Measurements from ENCODE around the gene IL1R2. TPM values are rescaled to one million over a fixed set of nuclear protein-coding genes. Genes with fewer than 3 reads are reported as not detected.

The IL1R2 gene
- total and polyA plus RNA-seq, 2 of the 8 experiments (the other 6 are each of a cell fraction or from before 2014, with no cell fraction given): 0.06 TPM; not detected in 1

GRCh38 chr2:102015399-102015798, 23.6 kb downstream of the IL1R2 start:
- Histone ChIP-seq H3K4me1 (replicated peaks in 1 of 4; ENCODE audit: control insufficient read depth in 3 of 4, insufficient read depth in 4 of 4, low read length in 3 of 4) (no peaks in the 10 kb centered on the region), H3K36me3 (ENCODE audit: control insufficient read depth in 2 of 4, insufficient read depth in 4 of 4, low read length in 3 of 4) (no peaks in the 10 kb centered on the region), H3K27me3 (replicated peaks in 1 of 4; ENCODE audit: control insufficient read depth in 3 of 4, extremely low read depth in 1 of 4, insufficient read depth in 3 of 4, low read length in 3 of 4) (no peaks in the 10 kb centered on the region), H2BK15ac (ENCODE audit: low read length) (no peak overlapping the region), H3K27ac (ENCODE audit: low read depth, low read length) (no peak overlapping the region), H4K5ac (ENCODE audit: insufficient read length, low read depth, low read length) (no peak overlapping the region), H4K8ac (ENCODE audit: extremely low read depth, insufficient read depth, low read length) (no peak overlapping the region), H3K56ac (replicated peaks; ENCODE audit: insufficient read length, low read depth, low read length) (no peak overlapping the region), H4K91ac (replicated peaks; ENCODE audit: insufficient read length, low read length) (no peak overlapping the region), H3K23ac (ENCODE audit: insufficient read length) (no peak overlapping the region), H2BK120ac (replicated peaks; ENCODE audit: low read depth, low read length) (no peak overlapping the region), H3K9ac (replicated peaks in 1 of 4; ENCODE audit: extremely low read depth in 1 of 4, low read depth in 3 of 4, low read length in 3 of 4) (no peak overlapping the region), H3K79me1 (ENCODE audit: low read depth, low read length) (no peaks in the 10 kb centered on the region), H4K20me1 (replicated peaks in 1 of 2; ENCODE audit: control insufficient read depth in 1 of 2, insufficient read depth in 2 of 2, low read length in 2 of 2) (no peaks in the 10 kb centered on the region), H3K4me3 (ENCODE audit: extremely low read depth in 1 of 4, insufficient read depth in 2 of 4, low read depth in 3 of 4, low read length in 4 of 4) (no peak overlapping the region), H2BK20ac (ENCODE audit: low read length) (no peak overlapping the region), H3K4ac (replicated peaks; ENCODE audit: insufficient read length, low read depth, low read length) (no peak overlapping the region), H2AFZ (ENCODE audit: low read length) (no peak overlapping the region), H2BK5ac (ENCODE audit: low read depth, low read length) (no peak overlapping the region), H2BK12ac (ENCODE audit: low read depth, low read length) (no peak overlapping the region), H3K23me2 (ENCODE audit: low read depth, low read length) (no peaks in the 10 kb centered on the region), H3K4me2 (ENCODE audit: insufficient read depth in 1 of 2, low read depth in 2 of 2, low read length in 2 of 2) (no peak overlapping the region), H3K9me3 (ENCODE audit: insufficient read depth in 2 of 2, low read depth in 1 of 2, low read length in 1 of 2) (no peaks in the 10 kb centered on the region), H2AK5ac (ENCODE audit: low read depth, low read length) (no peak overlapping the region), H3K18ac (ENCODE audit: extremely low read depth, low read length) (no peak overlapping the region), H3K14ac (ENCODE audit: insufficient read length) (no peak overlapping the region), H3K79me2 (ENCODE audit: control insufficient read depth in 1 of 2, insufficient read depth in 2 of 2, low read length in 2 of 2) (no peaks in the 10 kb centered on the region)
- TF ChIP-seq CHD1 (IDR thresholded peaks at IDR 0.05; ENCODE audit: low read depth, low read length) (no peak), GABPA (IDR thresholded peaks at IDR 0.05; ENCODE audit: borderline replicate concordance, insufficient read depth, low read length) (no peak), E2F6 (IDR thresholded peaks at IDR 0.05) (no peak), POU5F1 (IDR thresholded peaks at IDR 0.05; ENCODE audit: low read depth, low read length) (no peak), EGR1 (IDR thresholded peaks at IDR 0.05; ENCODE audit: borderline replicate concordance, low read depth, low read length) (no peak), HDAC6 (IDR thresholded peaks at IDR 0.05; ENCODE audit: low read depth, low read length) (no peak)
- DNase-seq (ENCODE audit: low read depth in 1 of 2, low spot score in 2 of 2) (no peak), FAIRE-seq (no peak)
- POLR2A ChIA-PET (ENCODE audit: partially characterized antibody): no interaction called here
- 84% methylated on average over 5 of the region's 5 CpGs; no CpG with 5 or more reads in 1 of the 2 experiments for WGBS, 2 experiments (ENCODE audit: extremely low coverage in 1 of 2, insufficient coverage in 1 of 2, insufficient read length in 1 of 2, insufficient replicate concordance in 2 of 2, low coverage in 1 of 2, low lambda C conversion rate in 2 of 2, missing lambda C conversion rate in 1 of 2)
- CTCF ChIA-PET (ENCODE audit: partially characterized antibody): interaction anchor here (1.0 to 1.3 kb wide), 3 partner anchors 9 to 340 kb away, joined by 3 to 5 read pairs (median 3); partner anchors contain the start of gene IL18R1
